K562 (cell line): ENCODE measurements around the gene ENTPD3. TPM values are rescaled to one million over a fixed set of nuclear protein-coding genes. Genes with fewer than 3 reads are reported as not detected.

ENCODE experiments used
- ATF2 ChIP-seq: sonication (generic); formaldehyde crosslinking; IDR thresholded peaks from 2 replicates; pipeline ENCODE4 v1.8.1; 2022; ENCODE audit warnings: missing genetic modification reagents
- ATF3 ChIP-seq, 2 experiments: fragments of 450-650 bp in 1 of 2; sonication (generic) in 1 of 2; formaldehyde crosslinking in 1 of 2; IDR thresholded peaks in 1 of 2; conservative IDR thresholded peaks in 1 of 2; 2 replicates each; pipeline versions ENCODE4 v1.6.1 to v1.8.1; 2016 to 2023; ENCODE audit warnings: mild to moderate bottlenecking in 2 of 2, moderate library complexity in 2 of 2, inconsistent platforms in 1 of 2, missing genetic modification reagents in 1 of 2
- BRCA1 ChIP-seq, 2 experiments: fragments of 450-650 bp in 1 of 2; sonication (generic) in 1 of 2; formaldehyde crosslinking in 1 of 2; IDR thresholded peaks; 2 replicates each; pipeline versions ENCODE4 v1.5.0 to v1.6.1; 2017 to 2020; ENCODE audit warnings: mild to moderate bottlenecking in 1 of 2, missing genetic modification reagents in 1 of 2
- DPF2 ChIP-seq: fragments of 450-650 bp; IDR thresholded peaks from 2 replicates; pipeline ENCODE4 v1.6.1; 2016
- ETV1 ChIP-seq: fragments of 450-650 bp; conservative IDR thresholded peaks from 2 replicates; pipeline ENCODE4 v1.6.1; 2016; ENCODE audit warnings: missing genetic modification characterization, control low read depth, low read depth, missing compliant biosample characterization
- FOXM1 ChIP-seq, 2 experiments: fragments of 450-650 bp in 1 of 2; sonication (generic) in 1 of 2; formaldehyde crosslinking in 1 of 2; IDR thresholded peaks; 2 replicates each; pipeline versions ENCODE4 v1.6.1 to v1.9.0; 2017 to 2022; ENCODE audit warnings: low read depth in 2 of 2, mild to moderate bottlenecking in 2 of 2, missing genetic modification reagents in 1 of 2, moderate library complexity in 1 of 2
- GTF2A2 ChIP-seq: IDR thresholded peaks from 2 replicates; pipeline ENCODE4 v1.6.1; 2016; ENCODE audit warnings: mild to moderate bottlenecking, missing genetic modification characterization, missing compliant biosample characterization
- HLTF ChIP-seq: fragments of 450-650 bp; IDR thresholded peaks from 2 replicates; pipeline ENCODE4 v1.6.1; 2016
- HNRNPUL1 ChIP-seq: fragments of 200-400 bp; formaldehyde crosslinking; IDR thresholded peaks from 2 replicates; pipeline ENCODE4 v1.6.1; 2017; ENCODE audit warnings: low read length
- KAT2B ChIP-seq: IDR thresholded peaks from one replicate; pipeline ENCODE4 v1.6.1; 2012; ENCODE audit warnings: low read depth, mild to moderate bottlenecking, control low read depth, inconsistent platforms, low read length, moderate library complexity
- KLF1 ChIP-seq: fragments of 450-650 bp; IDR thresholded peaks from 2 replicates; pipeline ENCODE4 v1.6.1; 2016; ENCODE audit warnings: missing genetic modification characterization, missing compliant biosample characterization
- POLR2H ChIP-seq: IDR thresholded peaks from 2 replicates; pipeline ENCODE4 v1.6.1; 2016; ENCODE audit warnings: missing genetic modification characterization, low read depth, mild to moderate bottlenecking, control low read depth, missing compliant biosample characterization, moderate library complexity
- RBM25 ChIP-seq: fragments of 200-400 bp; formaldehyde crosslinking; IDR thresholded peaks from 2 replicates; pipeline ENCODE4 v1.6.1; 2018; ENCODE audit warnings: low read length, low read depth, moderate library complexity; ENCODE audit not compliant: severe bottlenecking
- RFX7 ChIP-seq: fragments of 250-450 bp; sonication (Bioruptor Pico); IDR thresholded peaks from 2 replicates; pipeline ENCODE4 v1.5.1; 2021; ENCODE audit warnings: mild to moderate bottlenecking
- SRSF1 ChIP-seq: fragments of 200-400 bp; formaldehyde crosslinking; IDR thresholded peaks from 2 replicates; pipeline ENCODE4 v1.6.1; 2017; ENCODE audit warnings: mild to moderate bottlenecking, low read depth, low read length, moderate library complexity
- TRIM28 ChIP-seq: fragments of 450-650 bp; IDR thresholded peaks from 2 replicates; pipeline ENCODE4 v1.6.1; 2017
- UBTF ChIP-seq, 2 experiments: IDR thresholded peaks; 2 replicates each; pipeline ENCODE4 v1.6.1; 2012; ENCODE audit warnings: improper control_type of control experiment in 2 of 2, low read depth in 2 of 2, low read length in 2 of 2, borderline replicate concordance in 1 of 2
- ZNF146 ChIP-seq: IDR thresholded peaks from one replicate; pipeline ENCODE4 v1.6.1; 2018; ENCODE audit warnings: missing compliant biosample characterization; ENCODE audit not compliant: unreplicated experiment
- ZNF24 ChIP-seq: fragments of 450-650 bp; IDR thresholded peaks from 2 replicates; pipeline ENCODE4 v1.6.1; 2016
- ZNF263 ChIP-seq: sonication (generic); formaldehyde crosslinking; IDR thresholded peaks from 2 replicates; pipeline ENCODE4 v1.8.0; 2022; ENCODE audit warnings: mild to moderate bottlenecking, missing genetic modification reagents, borderline replicate concordance
- ZNF354B ChIP-seq: fragments of 250-450 bp; sonication (Bioruptor Pico); IDR thresholded peaks from 2 replicates; pipeline ENCODE4 v1.4.0; 2020
- ZNF408 ChIP-seq: fragments of 250-450 bp; sonication (Bioruptor Pico); IDR thresholded peaks from 2 replicates; pipeline ENCODE4 v1.4.0; 2020; ENCODE audit warnings: low read depth, mild to moderate bottlenecking, moderate library complexity
- ZNF707 ChIP-seq: fragments of 250-450 bp; sonication (Bioruptor Pico); conservative IDR thresholded peaks from 2 replicates; pipeline ENCODE4 v1.8.0; 2022; ENCODE audit warnings: inconsistent platforms, mild to moderate bottlenecking, moderate library complexity
- polyA plus RNA-seq, 8 experiments: library from polyadenylated mRNA; depleted of rRNA in 4 of 8; stranded (reverse) in 5 of 8; unstranded in 3 of 8; fragments of >200 nt; fragmentation: Nextera tagmentation in 2 of 8; fragmentation: Illumina TruSeq in 1 of 8; extraction: Ambion mirVana in 2 of 8; extraction: Trizol in 1 of 8; gene quantifications; 2 replicates each; pipeline versions ENCODE4 v1.2.1 to v1.2.3, GENCODE V29; 2011 to 2014; ENCODE audit warnings: inconsistent platforms in 1 of 8, missing spikeins in 1 of 8
- total RNA-seq, 7 experiments: library from RNA; depleted of rRNA in 6 of 7; stranded (reverse); fragments of >200 nt in 6 of 7; fragmentation: Illumina TruSeq in 2 of 7; extraction: Trizol in 2 of 7; gene quantifications; 2 replicates each; pipeline versions ENCODE4 v1.2.1 to v1.2.3, GENCODE V29; 2011 to 2021; ENCODE audit warnings: low replicate concordance in 1 of 7

Gene ENTPD3
- total and polyA plus RNA-seq, 9 of the 15 experiments (the other 6 are each of a cell fraction or from before 2014, with no cell fraction given): 0.23 to 2.1 (median 0.58) TPM

GRCh38 chr3:40366203-40367162 is 20.5 kb upstream of the ENTPD3 start (continued):
- TF ChIP-seq UBTF (IDR thresholded peaks at IDR 0.05; ENCODE audit: borderline replicate concordance in 1 of 2, low read depth in 2 of 2, low read length in 2 of 2): no peak
- TF ChIP-seq KAT2B: no peak
- no peak for TF ChIP-seq BRCA1 (IDR thresholded peaks at IDR 0.05)
- no peak for TF ChIP-seq BRCA1 (CRISPR knock-in tag; IDR thresholded peaks at IDR 0.05)
- TF ChIP-seq ZNF354B (CRISPR knock-in tag): no peak
- no peak for TF ChIP-seq ZNF24
- no peak for TF ChIP-seq ETV1 (tag)
- TF ChIP-seq FOXM1 (IDR thresholded peaks at IDR 0.05; ENCODE audit: low read depth): no peak
- no peak for TF ChIP-seq FOXM1 (CRISPR knock-in tag; IDR thresholded peaks at IDR 0.05; ENCODE audit: low read depth)
- no peak for TF ChIP-seq ZNF408 (CRISPR knock-in tag)
- TF ChIP-seq HNRNPUL1: no peak
- no peak for TF ChIP-seq SRSF1
- TF ChIP-seq ATF3 (IDR thresholded peaks at IDR 0.05): peak; percentile 53
- no peak for TF ChIP-seq ATF3 (CRISPR knock-in tag; conservative IDR thresholded peaks at IDR 0.05)
- TF ChIP-seq POLR2H: no peak
- no peak for TF ChIP-seq ZNF707 (CRISPR knock-in tag)
- TF ChIP-seq RFX7 (CRISPR knock-in tag): no peak
- TF ChIP-seq DPF2: peak; percentile 86
- TF ChIP-seq TRIM28: no peak
- no peak for TF ChIP-seq ZNF146 (CRISPR knock-in tag)
- no peak for TF ChIP-seq HLTF
- TF ChIP-seq GTF2A2: no peak
- no peak for TF ChIP-seq ATF2 (CRISPR knock-in tag)
- no peak for TF ChIP-seq ZNF263 (CRISPR knock-in tag)
- no peak for TF ChIP-seq KLF1 (tag)
- no peak for TF ChIP-seq RBM25
